GM21367 (cell line): ENCODE data around the gene TMUB1.
"Not testable (repeated sequence)": the region's sequence is repeated elsewhere in the genome, so short reads cannot be mapped to it uniquely, and the experiment has no call there.

Source experiments
- ATAC-seq: cut with Tn5 transposase; IDR thresholded peaks from one replicate; pipeline ENCODE4 v1.9.1; 2021; ENCODE audit not compliant: unreplicated experiment

The TMUB1 gene

DNA sequence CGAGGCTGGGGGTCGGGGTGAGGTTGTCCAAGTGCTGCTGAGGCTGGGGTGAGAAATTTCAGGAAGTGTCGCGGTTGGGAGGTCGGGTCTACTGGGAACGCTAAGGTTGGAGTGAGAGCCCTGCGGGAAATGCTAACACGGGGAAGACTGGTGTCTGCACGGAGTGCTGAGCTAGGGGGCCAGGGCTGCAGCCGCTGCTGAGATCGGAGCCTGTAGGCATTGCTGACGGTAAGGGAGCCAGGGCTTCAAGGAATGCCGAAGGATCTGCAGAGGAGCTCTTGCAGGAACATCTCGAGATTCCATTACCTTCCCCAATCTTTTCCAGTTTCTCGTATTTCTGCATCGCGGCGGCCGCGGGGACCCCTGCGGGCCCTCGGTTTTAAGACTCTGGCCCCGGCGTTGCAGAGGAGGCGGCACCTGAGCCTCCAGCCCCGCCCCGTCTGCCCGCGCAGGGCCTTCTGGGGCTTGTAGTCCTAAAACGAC, 25.7 kb downstream of the TMUB1 start, which contains the start of gene CDK5:
TSS of gene CDK5 (minus strand) at position 392 of the 483 bp plus-strand sequence. CDS start at position 343, 49 bp downstream.
- ATAC-seq = peak; percentile 9

DNA sequence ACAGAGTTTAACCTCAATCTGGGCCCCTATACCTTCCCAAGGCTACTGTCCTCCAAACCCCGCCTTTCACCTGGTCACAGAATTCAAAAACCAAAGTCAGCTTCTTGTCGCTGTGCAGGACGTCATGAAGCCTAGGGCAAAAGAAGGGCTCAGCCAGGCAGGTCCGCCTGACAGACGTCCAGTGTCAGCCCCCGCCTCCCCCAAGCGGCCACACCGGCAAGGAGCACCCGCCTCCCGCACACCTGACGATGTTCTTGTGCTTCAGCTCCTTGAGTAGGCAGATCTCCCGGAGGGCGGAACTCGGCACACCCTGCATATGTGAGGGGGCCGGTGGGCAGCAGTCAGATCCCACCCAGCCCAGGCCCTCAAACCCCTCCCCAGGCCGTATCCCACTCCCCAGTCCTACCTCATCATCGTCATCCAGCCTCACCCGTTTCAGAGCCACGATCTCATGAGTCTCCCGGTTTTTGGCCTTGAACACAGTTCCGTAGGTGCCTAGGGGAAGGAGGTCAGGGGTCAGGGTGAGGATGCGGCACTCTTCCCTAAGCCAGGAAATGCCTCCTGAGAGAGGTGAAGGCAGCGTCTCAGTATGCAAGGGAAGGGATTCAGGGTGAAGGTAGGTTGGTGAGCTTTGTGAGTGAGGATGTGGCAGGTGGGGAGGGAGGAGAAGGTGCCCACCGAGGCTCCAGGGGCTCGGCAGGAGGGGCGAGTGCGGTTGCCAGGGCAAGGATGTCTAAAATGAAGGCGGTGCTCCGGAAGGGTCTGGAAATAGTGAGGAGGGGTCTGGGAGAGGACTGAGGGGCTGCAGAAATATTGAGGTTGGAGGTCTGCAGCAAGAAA, 26.4 kb downstream of the TMUB1 start:
- no peak for ATAC-seq

GRCh38 chr7:151056283-151056665, 27.0 kb downstream of the TMUB1 start:
- ATAC-seq = no peak

DNA sequence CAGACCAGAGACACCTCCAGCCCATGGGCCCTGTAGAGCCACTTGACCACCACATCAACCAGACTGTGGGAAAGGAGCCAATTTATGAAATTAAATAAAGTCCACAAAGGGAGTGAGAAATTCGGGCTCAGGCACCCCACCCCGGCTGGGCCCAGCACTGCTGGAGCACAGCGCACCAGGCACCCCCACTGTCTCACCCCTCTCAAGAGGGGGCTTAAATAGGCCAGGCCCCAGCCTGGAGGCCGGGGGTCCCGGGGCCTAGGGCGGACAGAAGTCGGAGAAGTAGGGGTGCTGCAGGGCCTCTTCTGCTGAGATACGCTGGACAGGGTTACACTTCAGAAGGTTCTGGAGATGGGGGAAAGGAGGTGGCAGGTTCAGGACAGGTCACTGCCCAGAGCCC, 29.5 kb downstream of the TMUB1 start:
- no peak for ATAC-seq

GRCh38 chr7:151053096-151053495, 30.2 kb downstream of the TMUB1 start:
- ATAC-seq = no peak

- ATAC-seq = no peak
These were observed 32.2 kb downstream of the TMUB1 start for GRCh38 chr7:151051108-151051507.

GRCh38 chr7:151048911-151049463, 34.3 kb downstream of the TMUB1 start:
- ATAC-seq = no peak

DNA sequence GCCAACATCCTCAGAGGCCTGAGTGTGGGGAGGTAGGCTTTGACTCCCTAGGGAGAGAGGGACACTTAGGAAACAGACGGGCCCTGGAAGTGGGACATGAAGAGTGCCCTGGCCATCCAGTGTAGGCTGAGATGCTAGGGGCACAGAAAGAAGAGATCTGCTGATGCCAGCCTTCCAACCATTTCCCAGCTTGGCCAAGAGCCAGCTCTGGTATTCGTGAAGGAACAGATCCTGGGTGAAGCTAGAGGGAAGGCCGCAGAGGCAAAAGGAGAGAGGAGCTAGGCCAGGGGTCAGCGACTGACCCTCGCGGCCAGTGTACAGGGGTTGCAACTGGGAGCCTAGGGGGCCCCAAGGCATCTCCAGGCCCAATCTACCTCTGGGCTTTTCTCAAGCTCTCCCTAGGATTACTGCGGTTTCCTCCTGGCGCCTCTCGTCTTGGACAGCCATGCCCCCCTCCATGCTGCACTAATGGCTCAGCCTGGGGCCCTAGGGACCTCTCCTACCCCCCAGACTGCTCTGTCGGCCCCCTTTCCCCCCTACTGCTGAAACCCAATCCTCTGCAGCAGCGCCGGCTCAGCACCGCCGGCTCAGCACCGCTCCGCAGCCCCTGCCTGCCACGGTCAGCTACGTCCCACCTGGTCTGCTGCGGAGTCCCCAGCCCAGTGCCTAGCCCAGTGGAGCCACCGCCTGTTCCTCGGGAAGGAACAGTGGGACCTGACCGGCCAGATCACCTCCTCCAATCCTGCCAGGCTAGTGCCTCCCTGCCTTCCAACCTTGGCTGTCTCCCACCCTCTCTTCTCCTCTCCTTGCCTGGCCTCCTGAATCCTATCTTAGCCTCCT, 35.1 kb downstream of the TMUB1 start, which contains the start of gene ASIC3:
TSS of gene ASIC3 (plus strand) at position 556 of the 840 bp plus-strand sequence. CDS start 355 bp downstream, outside the sequence.
- ATAC-seq = no peak

DNA sequence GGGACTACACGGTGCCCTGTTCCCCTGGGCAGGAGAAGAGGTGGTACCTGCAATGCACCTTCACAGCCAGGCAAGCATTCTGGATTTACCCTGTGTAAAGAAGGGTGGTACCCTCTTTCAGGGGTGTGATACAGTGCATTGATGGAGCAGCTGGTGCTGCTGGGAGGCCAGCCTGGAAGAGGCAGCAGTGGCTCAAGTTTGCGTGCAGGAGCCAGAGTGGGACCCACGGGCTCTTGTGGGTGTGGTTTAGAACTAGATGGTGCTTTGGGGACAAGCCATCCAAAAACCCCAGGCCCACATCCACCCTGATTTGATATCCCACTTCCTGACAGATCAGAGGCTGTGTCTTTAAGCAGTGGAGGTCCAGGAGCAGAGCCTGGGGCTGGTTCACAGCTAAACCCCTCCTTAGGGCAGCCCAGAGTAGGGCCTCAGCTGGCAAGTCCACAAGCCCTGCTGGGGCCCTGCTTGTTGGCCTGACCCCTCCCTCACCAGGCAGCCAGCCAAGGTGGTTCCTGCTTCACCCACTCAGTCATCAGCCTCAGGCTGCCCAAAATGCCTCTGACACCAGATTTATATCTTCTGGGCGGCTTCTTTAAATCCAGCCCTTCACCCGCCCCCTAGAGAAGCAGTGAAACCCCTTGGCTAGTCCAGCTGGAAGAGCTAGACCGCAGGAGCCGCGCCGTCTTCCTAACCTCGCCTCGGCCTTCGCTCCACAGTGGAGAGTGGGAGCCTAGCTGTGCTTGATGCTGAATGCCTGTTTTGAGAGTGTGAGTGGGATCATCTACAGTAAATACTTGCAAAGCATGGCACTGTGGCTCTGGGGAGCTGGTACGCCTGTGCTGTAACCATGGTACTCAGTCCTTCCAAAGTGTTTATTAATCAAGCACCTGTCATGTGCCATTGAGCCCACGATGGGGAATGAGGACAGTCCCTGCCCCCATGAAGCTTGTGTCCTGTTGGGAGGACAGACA, 36.4 kb downstream of the TMUB1 start:
- ATAC-seq = no peak

DNA sequence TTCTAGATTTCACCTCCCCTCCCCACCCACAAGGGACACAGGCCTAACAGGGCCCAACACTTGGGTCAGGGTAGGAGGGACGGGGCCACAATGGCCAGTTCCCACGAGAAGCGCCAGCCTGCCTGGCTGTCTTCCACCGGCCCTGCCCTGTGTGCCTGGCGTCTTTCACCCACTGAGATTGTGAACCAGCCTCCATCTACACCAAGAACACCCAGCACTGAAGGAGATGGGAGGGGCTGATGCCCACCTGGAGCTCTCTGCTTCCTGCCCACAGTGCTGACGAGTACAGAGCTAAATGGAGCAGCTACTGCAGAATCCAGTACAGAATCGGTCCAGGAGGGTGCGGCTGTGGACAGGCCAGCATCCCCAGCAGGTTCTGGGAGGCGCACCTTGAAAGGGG, 37.3 kb downstream of the TMUB1 start:
- ATAC-seq = no peak

- ATAC-seq = no peak
These were observed 38.0 kb downstream of the TMUB1 start for GRCh38 chr7:151045262-151045661.

DNA sequence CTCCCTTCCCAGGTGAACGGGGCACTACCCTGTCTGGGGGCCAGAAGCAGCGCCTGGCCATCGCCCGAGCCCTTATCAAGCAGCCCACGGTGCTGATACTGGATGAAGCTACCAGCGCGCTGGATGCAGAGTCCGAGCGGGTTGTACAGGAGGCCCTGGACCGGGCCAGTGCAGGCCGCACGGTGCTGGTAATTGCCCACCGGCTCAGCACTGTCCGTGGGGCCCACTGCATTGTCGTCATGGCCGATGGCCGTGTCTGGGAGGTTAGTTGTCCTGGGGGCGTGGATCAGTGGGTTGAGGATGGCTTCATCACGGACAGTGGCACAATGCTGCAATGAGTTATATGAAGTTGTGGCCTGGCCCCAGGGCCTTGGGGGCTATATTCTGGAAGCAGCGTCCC, 39.3 kb downstream of the TMUB1 start:
- no peak for ATAC-seq

- ATAC-seq = not testable (repeated sequence)
These were observed 39.8 kb downstream of the TMUB1 start for GRCh38 chr7:151043449-151043848.

- ATAC-seq = no peak
These were observed 42.5 kb downstream of the TMUB1 start for GRCh38 chr7:151040616-151041375.

- no peak for ATAC-seq
These were observed 43.3 kb downstream of the TMUB1 start for GRCh38 chr7:151039850-151040548.

DNA sequence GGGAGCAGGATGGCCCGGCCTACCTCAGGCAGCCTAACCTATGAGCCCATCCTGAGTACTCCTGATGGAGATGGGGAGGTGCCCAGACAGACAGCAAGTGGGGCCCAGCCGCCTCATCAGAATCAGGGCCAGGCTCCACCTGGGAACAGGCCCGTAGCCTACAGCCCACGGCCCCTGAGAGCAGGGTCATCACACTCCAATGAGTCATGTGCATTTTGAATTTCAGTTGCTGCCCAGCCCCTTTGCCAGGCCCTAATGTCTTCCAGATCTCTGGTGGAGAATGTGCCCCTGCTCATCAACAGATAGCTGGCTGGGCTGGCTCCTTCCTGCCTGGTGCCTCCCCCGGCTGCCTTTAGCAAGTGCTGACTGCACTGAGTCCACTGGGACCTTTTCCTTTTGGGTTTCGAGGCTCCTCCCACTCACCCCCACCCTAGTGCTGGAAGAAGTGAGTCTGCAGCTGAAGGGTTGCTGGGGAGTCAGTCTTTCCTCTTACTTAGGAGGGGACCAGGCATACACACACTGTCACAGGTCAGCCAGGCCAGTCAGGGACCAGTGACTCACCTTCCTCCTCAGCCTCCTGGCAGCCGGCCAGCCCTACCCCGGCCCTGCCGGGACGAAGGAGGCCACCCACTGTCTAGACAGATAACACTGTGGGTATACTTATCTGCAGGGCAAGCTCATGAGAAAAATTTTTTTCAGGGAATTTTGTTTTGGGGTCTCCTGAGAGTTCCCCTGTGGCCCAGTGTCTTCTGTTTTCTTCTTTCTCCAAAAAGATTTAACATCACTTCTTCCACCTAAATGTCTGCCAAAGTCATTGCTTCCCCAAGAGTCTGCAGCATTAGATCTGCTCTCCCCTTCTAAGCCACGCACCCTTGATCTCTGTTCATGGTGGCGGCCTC, 44.1 kb downstream of the TMUB1 start:
- ATAC-seq = no peak

DNA sequence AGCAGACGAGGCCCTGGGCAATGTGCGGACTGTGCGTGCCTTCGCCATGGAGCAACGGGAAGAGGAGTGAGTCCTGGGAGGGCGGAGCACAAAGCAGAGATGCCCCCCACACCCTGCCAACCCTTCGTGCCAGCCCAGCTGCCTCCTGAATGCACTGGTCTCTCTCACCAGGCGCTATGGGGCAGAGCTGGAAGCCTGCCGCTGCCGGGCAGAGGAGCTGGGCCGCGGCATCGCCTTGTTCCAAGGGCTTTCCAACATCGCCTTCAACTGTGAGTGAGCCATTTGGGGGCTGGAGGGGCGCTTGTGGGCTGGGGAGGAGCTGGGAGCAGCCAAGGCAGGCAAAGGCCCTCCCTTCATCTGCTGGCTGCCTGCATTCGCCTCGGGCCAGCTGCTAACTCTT, 47.4 kb downstream of the TMUB1 start:
- no peak for ATAC-seq
